CD4-positive, alpha-beta T cell (primary cell): Measurements from ENCODE around the gene PARK7. TPM values are rescaled to one million over a fixed set of nuclear protein-coding genes. Genes with fewer than 3 reads are reported as not detected.

Source experiments
- ATAC-seq: fragments of 200-7000 bp; cut with Tn5 transposase; one replicate; pipeline ENCODE4 v1.10.0; 2022; ENCODE audit warnings: mild to moderate bottlenecking; ENCODE audit not compliant: poor library complexity
- CTCF ChIA-PET: fragments of 350-600 bp; sonication (Branson Sonifier 250); formaldehyde crosslinking; loops from one replicate; lab custom pipeline; 2021; ENCODE audit warnings: antibody characterized with exemption, inconsistent platforms; lab: Charles Lee
- POLR2A ChIA-PET: fragments of 350-600 bp; sonication (Branson Sonifier 250); formaldehyde crosslinking; loops from one replicate; lab custom pipeline; 2021; ENCODE audit warnings: antibody characterized with exemption, inconsistent platforms; lab: Charles Lee
- DNase-seq, 14 experiments: peaks; one replicate each; pipeline ENCODE4 v3.0.0-alpha.2; 2013 to 2020; ENCODE audit warnings: mixed read lengths in 2 of 14
- H3K27ac ChIP-seq, 2 donors: one replicate each; pipeline versions ENCODE4 v1.5.1 to v1.7.0; 2013; ENCODE audit warnings: low read length in 2 of 2, low read depth in 1 of 2, mild to moderate bottlenecking in 1 of 2
- H3K27me3 ChIP-seq, 2 experiments: 1 replicate in 1 of 2; 2 replicates in 1 of 2; pipeline versions ENCODE4 v1.6.1 to v1.7.0; 2013; ENCODE audit warnings: low read length in 2 of 2, control low read depth in 1 of 2, mild to moderate bottlenecking in 1 of 2, moderate library complexity in 1 of 2; ENCODE audit not compliant: insufficient read depth in 2 of 2, control insufficient read depth in 1 of 2
- H3K36me3 ChIP-seq: one replicate; pipeline ENCODE4 v1.6.1; 2013; ENCODE audit warnings: low read length, control low read depth; ENCODE audit not compliant: insufficient read depth
- H3K4me1 ChIP-seq: one replicate; pipeline ENCODE4 v1.6.1; 2013; ENCODE audit warnings: low read length, control low read depth; ENCODE audit not compliant: insufficient read depth
- H3K4me3 ChIP-seq: one replicate; pipeline ENCODE4 v1.5.1; 2013; ENCODE audit warnings: mild to moderate bottlenecking, low read length, moderate library complexity
- H3K9me3 ChIP-seq, 2 experiments: 1 replicate in 1 of 2; 2 replicates in 1 of 2; pipeline versions ENCODE4 v1.6.1 to v1.7.0; 2013; ENCODE audit warnings: low read length in 2 of 2, mild to moderate bottlenecking in 2 of 2, control low read depth in 1 of 2, moderate library complexity in 1 of 2; ENCODE audit not compliant: control insufficient read depth in 1 of 2, insufficient read depth in 1 of 2
- H3K27ac Mint-ChIP-seq: one replicate; pipeline ENCODE4 v1.8.0; 2020; ENCODE audit warnings: mixed read lengths
- H3K27me3 Mint-ChIP-seq: one replicate; pipeline ENCODE4 v1.8.0; 2021; ENCODE audit warnings: mixed read lengths
- H3K36me3 Mint-ChIP-seq: one replicate; pipeline ENCODE4 v1.8.0; 2021; ENCODE audit warnings: low read depth, mixed read lengths
- H3K4me1 Mint-ChIP-seq: one replicate; pipeline ENCODE4 v1.8.0; 2021; ENCODE audit warnings: low read depth, mixed read lengths
- H3K4me3 Mint-ChIP-seq: one replicate; pipeline ENCODE4 v1.8.0; 2020; ENCODE audit warnings: mild to moderate bottlenecking, mixed read lengths
- H3K9me3 Mint-ChIP-seq: one replicate; pipeline ENCODE4 v1.8.0; 2020; ENCODE audit warnings: mixed read lengths
- CTCF ChIP-seq: fragments of 200-600 bp; IDR thresholded peaks from one replicate; pipeline ENCODE4 v1.8.0; 2022; ENCODE audit warnings: antibody characterized with exemption, mild to moderate bottlenecking
- intact Hi-C, 2 experiments: fragments of 100-400 bp; cut with DNase I in 1 of 2; cut with micrococcal nuclease in 1 of 2; formaldehyde crosslinking; loops; one replicate each; pipeline versions ENCODE4 v1.15.1 to v1.9.0; 2023 to 2025; cut with DNase I, micrococcal nuclease
- total RNA-seq, 174 experiments: library from RNA in 2 of 174; stranded (reverse) in 2 of 174; gene quantifications; one replicate each; pipeline ENCODE4 v1.2.3 and lab custom pipeline; 2021 to 2026

Gene PARK7
- total RNA-seq, 2 experiments from 2014 or later, result 57.7 to 62.4 TPM

DNA sequence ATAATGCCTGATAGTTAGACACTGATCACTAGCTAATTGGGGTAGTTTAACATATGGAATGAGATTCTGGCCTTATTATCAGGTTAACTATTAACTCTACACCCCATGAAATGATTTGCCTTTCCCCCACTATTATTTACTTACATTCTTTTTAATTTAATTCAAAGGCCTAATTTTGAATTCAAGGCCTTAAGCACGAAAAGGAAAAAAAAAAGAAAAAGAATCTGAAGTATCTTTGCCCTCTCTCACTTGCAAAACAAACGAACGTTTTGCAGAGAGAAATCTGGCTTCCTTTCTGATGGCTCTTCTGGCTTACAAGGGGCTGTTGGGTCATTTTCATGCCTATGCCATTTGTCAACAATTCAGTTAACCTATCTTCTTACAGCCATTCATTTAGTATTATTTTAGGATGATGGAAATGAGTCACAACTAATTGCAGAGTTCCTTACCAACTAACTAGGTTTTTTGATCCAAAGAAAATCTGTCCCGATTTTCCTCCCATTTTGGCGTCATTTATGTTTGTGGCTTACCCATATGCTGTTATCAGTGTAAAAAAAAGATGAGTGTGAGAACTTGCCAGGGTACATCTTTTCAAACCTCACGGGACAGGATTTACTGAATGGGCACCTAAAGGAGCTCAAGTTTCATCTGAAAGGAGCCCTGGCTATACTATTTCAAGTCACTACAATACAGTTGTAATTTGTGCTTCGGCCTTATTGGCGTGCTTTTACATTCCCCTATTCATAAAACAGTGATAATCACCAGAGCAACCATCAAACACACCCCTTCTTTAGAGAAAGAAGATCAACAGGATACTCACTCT, 66.4 kb downstream of the PARK7 start:
- H3K27ac ChIP-seq, result no peak overlapping the region
- H3K4me3 ChIP-seq, result no peak overlapping the region
- POLR2A ChIA-PET, result interaction anchor here (0.5 kb wide), 1 partner anchor 40 kb away, joined by 3 read pairs; no protein-coding TSS in a partner anchor
- H3K36me3 ChIP-seq, result no peaks in the 10 kb centered on the region
- H3K9me3 ChIP-seq, result no peaks in the 10 kb centered on the region
- peaks cover 3 to 14% of the 10 kb centered on the region in 2 experiments for H3K27me3 ChIP-seq
- no peak for DNase-seq
- intact Hi-C loops, result loop anchor here in 1 of 2 experiments (2.0 kb wide), 1 partner anchor 67 kb away; the partner anchor contains the start of gene PARK7
- peaks cover 13% of the 10 kb centered on the region for H3K4me1 ChIP-seq
- CTCF ChIA-PET, result interaction anchor here (1.0 to 1.7 kb wide), 3 partner anchors 8 to 321 kb away, joined by 4 read pairs; no protein-coding TSS in a partner anchor
- Mint-ChIP-seq H3K4me3 (peak overlapping the region; percentile 83), H3K27me3 (peaks cover 24% of the 10 kb centered on the region), H3K27ac (no peak overlapping the region), H3K9me3 (no peaks in the 10 kb centered on the region), H3K36me3 (no peaks in the 10 kb centered on the region), H3K4me1 (peaks cover 13% of the 10 kb centered on the region)
- no peak for ATAC-seq
- no peak for TF ChIP-seq CTCF

DNA sequence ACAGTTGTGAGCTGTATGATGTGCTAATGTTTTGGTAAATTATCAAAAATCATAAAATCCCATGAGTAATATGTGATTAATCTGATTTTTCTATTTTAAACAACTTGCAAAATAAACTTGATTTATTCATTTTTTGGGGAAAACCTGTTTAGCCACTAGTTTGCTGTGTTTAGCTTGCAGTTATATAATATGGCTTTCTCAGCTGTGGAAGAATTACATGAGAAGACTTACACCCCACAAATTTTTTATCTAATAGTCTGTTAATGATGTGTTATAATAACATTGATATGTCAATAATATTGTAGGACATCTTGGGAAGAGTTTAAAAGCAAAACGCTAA, 67.0 kb downstream of the PARK7 start:
- ATAC-seq (no peak), DNase-seq (no peak)
- no peak overlapping the region for H3K27ac Mint-ChIP-seq
- Histone ChIP-seq H3K27me3 (peaks cover 3 to 14% of the 10 kb centered on the region in 2 experiments), H3K9me3 (no peaks in the 10 kb centered on the region), H3K36me3 (no peaks in the 10 kb centered on the region), H3K27ac (no peak overlapping the region), H3K4me1 (peaks cover 13% of the 10 kb centered on the region), H3K4me3 (no peak overlapping the region)
- CTCF ChIA-PET, result interaction anchor here (1.0 to 1.7 kb wide), 3 partner anchors 9 to 320 kb away, joined by 4 read pairs; no protein-coding TSS in a partner anchor
- intact Hi-C loops, result no loop called here
- peaks cover 13% of the 10 kb centered on the region for H3K4me1 Mint-ChIP-seq
- no peaks in the 10 kb centered on the region for H3K36me3 Mint-ChIP-seq
- POLR2A ChIA-PET, result interaction anchor here (0.5 kb wide), 1 partner anchor 41 kb away, joined by 3 read pairs; no protein-coding TSS in a partner anchor
- no peak overlapping the region for H3K4me3 Mint-ChIP-seq
- H3K9me3 Mint-ChIP-seq, result no peaks in the 10 kb centered on the region
- peaks cover 18% of the 10 kb centered on the region for H3K27me3 Mint-ChIP-seq
- TF ChIP-seq CTCF, result no peak

- intact Hi-C loops, result loop anchor here (1.0 to 5.0 kb wide), 6 partner anchors 122 to 696 kb away; no protein-coding TSS in a partner anchor
Observed at GRCh38 chr1:8031176-8031785, 69.8 kb downstream of the PARK7 start.

More at GRCh38 chr1:8031176-8031785, 69.8 kb downstream of the PARK7 start:
- CTCF ChIA-PET, result interaction anchor here (0.8 to 3.2 kb wide), 7 partner anchors 9 to 412 kb away, joined by 3 to 16 read pairs (median 5); no protein-coding TSS in a partner anchor
- DNase-seq, result peak in 6 of 14 experiments; percentile 6 to 67 (median 54)
- no peak for ATAC-seq
- Mint-ChIP-seq H3K4me1 (peaks cover 6% of the 10 kb centered on the region), H3K27ac (no peak overlapping the region), H3K27me3 (no peaks in the 10 kb centered on the region), H3K9me3 (no peaks in the 10 kb centered on the region), H3K36me3 (no peaks in the 10 kb centered on the region), H3K4me3 (no peak overlapping the region)
- Histone ChIP-seq H3K27me3 (peaks cover 0 to 3% of the 10 kb centered on the region in 2 experiments), H3K36me3 (no peaks in the 10 kb centered on the region), H3K4me1 (peaks cover 6% of the 10 kb centered on the region), H3K27ac (no peak overlapping the region), H3K4me3 (no peak overlapping the region), H3K9me3 (no peaks in the 10 kb centered on the region)
- peak; percentile 90 for TF ChIP-seq CTCF
- POLR2A ChIA-PET, result interaction anchor here (1.1 to 1.7 kb wide), 2 partner anchors 316 to 318 kb away, joined by 3 read pairs; no protein-coding TSS in a partner anchor
